ENCODE measurements around the gene ZNF223.

The ZNF223 gene

DNA sequence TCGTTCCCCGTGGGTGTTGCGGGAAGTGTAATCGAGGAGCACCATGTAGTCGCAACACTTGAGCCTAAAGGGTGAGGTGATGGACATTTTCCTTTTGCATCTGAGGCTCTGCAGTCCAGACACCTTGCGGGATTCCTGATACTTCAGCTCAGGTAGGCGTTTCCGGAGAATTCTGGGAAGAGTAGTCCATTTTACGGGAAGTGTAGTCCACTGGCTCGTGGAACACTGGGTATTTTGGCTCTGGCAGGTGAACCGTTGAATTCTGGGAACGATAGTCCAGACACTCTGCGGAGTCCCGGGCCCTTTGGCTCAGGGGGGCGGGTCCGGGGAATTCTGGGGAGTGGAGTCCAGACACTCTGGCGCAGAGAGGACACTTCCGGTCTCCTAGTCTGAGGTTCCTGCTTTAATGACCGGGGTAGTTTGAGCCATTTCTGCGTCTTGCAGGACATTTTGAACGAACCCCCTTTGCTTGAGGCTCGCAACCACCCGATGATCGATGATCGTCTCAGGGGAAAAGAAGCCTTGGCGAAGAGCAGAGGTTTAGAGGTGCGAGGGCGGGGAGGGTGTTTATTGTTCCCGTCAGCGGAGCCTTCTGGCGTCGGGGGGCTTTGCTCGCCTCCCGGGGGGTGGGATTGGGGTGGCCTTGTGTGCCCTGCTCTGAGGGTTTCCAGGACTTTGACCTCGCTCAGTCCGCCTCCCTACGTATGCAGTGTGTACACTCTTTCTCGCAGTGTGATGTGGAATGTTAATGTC is at the start of gene ZNF223:
TSS of gene ZNF223 (plus strand) at position 387 of the 753 bp plus-strand sequence. CDS start 3,141 bp downstream, outside the sequence.
- in situ Hi-C loops (cut with HindIII; ENCODE audit: low sequenced_read_pairs) = no loop called here

DNA sequence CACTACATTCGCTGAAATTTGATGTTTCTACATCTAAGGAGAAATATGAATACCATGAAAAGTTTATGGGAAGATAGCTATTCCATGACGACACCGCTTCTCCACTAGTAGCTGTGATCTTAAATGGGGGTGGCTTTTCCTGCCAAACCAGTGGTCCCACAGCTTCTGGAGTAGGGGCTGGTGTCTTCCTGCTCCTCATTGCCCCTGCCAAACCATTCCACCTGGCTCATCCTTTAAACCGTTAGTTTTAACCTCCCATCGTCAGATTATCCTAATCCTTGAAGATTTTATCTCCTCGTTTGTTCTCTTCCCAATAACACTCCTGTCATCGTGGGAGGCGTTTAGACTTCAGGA is 49.6 kb upstream of the ZNF223 start:
- in situ Hi-C loops (cut with HindIII; ENCODE audit: low sequenced_read_pairs) = no loop called here

DNA sequence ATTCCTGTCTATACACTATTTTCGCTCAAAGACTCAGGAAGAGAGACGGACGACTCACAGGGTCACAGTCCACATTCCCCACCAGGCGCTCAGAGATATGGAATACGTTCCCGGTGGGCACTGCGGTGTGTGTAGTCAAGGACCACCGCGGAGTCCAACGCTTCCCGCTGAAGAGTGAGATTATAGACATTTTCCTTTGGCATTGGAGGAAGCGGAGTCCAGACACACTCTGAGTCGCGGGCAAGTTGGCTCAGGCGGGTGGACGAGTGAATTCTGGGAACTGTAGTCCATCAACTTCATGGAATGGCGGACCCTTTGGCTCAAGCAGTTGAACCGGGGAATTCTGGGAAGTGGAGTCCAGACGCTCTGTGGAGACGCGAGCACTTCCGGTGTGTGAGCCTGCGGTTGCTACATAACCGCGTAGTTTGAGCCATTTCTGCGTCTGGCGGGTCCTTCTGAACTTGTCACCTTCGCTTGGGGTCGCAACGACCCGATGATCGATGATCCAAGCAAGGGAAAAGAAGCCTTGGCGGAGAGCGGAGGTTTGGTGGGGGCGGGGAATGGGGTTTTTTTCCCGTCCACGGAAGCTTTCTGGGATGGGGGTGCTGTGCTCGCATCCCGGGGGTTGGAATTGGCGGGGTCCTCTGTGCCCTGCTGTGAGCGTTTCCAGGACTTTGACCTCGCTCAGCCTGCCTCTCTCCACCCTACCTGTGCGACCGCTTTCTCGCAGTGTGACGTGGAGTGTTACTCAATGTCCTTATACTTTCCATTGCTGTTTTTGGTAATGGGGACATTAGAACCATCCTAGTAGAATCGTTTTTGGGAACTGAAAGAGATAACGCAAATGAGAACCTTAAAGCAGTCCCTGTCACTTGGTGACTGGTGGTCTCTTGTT is 49.0 kb upstream of the ZNF223 start, which contains the start of gene ZNF230:
TSS of gene ZNF230 (plus strand) at position 392 of the 895 bp plus-strand sequence. CDS start 4,122 bp downstream, outside the sequence.
- in situ Hi-C loops (cut with HindIII; ENCODE audit: low sequenced_read_pairs) = no loop called here

DNA sequence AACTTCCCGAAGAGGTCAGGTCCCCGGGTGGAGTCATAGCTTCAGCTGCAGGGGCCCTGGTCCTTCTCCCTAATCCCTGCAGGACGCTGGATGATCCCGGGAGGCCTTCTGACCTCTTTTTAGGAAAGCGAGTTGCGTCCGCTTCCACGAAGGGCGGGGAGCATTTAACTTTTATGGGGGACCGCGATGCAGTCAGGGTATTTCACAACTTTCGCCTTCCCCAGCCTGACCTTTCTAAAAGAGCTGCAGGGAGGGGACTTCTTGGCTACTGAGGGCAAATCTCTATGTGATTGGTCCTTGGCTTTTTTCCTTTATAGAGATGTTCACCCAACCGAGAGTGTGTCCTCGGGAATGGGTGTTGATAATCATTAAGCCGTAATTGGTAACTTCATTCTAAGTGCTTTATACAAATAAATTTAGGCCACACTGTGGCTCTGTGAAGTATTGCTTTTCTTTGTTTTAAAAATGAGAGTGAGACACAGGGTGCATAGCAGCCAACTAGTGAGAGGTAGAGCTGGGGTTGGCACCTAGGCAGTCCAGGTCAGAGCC is 48.3 kb upstream of the ZNF223 start:
- in situ Hi-C loops (cut with HindIII; ENCODE audit: low sequenced_read_pairs) = no loop called here

DNA sequence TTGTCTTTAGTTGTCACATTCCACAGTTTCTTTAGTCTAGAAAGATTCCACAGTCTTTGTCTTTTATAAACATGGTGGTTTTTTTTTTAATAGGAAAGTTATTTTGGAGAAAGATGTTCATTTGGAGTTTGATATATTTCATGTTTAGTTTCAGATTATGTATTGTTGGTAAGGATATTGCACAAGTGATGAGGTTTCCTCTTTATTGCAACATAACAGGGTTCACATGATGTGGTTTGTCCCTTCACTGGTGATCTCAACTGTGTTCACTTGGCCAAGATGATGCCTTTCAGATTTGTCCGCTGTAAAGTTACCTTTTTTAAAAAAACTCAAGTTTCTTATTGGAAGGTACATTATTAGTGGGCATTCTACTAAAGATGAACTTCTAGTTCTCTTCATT is 45.9 kb upstream of the ZNF223 start:
- in situ Hi-C loops (cut with HindIII; ENCODE audit: low sequenced_read_pairs) = no loop called here

DNA sequence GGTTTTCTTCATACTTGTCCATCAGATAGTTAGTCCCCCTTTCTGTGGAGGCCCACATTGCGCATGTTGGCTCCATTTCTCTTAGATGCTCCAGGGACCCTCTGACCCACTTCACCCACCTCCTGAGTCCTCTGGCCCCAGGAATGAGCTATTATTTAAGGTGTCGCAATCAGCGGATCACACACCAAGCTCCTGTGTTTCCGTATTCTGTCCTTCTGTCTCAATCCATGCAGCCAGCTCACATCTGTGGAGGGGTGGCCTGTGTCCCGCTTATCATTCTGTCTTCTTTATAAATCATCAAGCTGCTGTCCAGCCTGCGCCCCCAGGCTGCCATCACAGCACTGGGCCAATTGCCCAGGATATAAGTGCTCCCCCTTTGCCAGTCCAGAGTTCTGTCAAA is 44.4 kb upstream of the ZNF223 start:
- in situ Hi-C loops (cut with HindIII; ENCODE audit: low sequenced_read_pairs) = no loop called here

DNA sequence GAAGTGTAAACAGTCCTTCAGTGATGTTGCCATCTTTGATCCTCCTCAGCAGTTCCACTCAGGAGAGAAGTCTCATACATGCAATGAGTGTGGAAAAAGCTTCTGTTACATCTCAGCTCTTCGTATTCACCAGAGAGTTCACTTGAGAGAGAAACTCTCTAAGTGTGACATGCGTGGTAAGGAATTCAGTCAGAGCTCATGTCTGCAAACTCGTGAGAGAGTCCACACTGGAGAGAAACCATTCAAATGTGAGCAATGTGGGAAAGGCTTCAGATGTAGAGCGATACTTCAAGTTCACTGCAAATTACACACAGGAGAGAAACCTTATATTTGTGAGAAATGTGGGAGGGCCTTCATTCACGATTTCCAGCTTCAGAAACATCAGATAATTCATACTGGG is 41.4 kb upstream of the ZNF223 start:
- in situ Hi-C loops (cut with HindIII; ENCODE audit: low sequenced_read_pairs) = no loop called here

DNA sequence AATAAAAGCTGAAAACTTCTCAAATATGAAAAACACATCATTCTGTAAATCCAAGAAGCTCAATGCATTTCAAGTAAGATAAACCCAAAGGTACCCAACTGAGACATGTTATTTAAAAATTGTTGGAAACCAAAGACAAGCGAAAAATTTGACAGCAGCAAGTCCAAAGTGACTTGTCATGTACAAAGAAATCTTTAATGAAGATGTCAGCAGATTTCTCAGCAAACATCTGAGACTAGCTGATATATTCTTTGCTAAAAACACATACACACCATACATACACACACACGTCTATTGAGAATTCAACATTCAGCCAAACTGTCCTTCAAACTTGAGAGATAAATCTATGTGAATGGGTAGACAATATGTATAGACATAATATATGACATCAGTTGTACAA is 32.3 kb upstream of the ZNF223 start:
- in situ Hi-C loops (cut with HindIII; ENCODE audit: low sequenced_read_pairs) = no loop called here

DNA sequence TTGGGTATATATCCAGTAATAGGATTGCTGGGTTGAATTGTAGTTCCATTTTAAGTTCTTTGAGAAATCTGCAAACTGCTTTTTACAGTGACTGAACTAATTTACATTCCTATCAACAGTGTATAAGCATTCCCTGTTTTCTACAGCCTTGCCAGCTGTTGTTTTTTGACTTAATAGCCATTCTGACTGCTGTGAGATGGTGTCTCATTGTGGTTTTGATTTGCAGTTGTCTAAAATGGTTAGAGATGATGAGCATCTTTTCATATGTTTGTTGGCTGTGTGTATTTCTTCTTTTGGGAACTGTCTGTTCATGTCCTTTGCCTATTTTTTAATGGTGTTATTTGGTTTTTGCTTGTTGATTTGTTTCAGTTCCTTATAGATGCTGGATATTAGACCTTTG is 30.6 kb upstream of the ZNF223 start:
- in situ Hi-C loops (cut with HindIII; ENCODE audit: low sequenced_read_pairs) = no loop called here

DNA sequence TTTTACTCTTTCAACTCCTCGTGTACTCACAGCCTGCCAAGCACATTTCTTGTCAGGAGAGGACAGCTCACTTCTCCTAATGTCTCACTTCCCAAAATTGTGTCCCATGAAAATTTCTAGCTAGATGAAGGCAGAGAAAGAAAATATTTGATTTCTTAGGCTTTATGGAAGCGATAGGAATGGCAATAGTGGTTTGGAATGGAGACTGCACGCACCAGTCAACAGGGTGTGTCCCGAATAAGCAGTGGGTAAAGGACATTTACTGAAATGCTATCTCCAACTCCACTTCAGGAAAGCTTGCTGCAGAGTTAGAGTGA is 27.0 kb upstream of the ZNF223 start:
- in situ Hi-C loops (cut with HindIII; ENCODE audit: low sequenced_read_pairs) = loop anchor here (5.0 kb wide), 1 partner anchor 73 kb away; the partner anchor contains the start of gene ZNF221

DNA sequence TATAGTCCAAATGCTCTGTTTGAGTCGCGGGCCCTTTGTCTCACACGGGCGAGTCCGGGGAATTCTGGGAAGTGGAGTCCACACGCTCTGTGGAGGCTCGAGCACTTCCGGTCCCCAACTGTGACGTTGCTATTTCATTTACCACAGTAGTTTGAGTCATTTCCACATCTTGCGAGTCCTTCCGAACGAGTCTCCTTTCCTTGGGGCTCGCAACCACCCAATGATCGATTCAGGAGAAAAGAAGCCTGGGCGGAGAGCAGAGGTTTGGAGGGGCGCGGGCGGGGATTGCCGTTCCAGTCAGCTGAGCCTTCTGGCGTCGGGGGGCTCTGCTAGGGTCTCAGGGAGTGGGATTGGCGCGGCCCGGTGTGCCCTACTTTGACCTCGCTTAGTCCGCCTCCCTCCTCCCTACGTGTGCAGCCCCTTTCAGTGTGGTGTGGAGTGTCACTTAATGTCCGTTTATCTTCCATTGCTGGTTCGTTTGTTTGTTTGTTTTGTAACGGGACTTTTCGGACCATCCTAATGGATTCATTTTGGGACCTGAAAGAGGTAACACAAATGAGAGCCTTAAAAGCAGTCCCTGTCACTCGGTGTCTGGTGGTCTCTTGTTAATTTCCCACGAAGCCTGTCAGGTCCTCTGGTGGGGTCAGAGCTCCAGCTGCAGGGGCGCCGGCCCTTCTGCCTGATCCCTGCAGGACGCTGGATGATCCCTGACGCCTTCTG is 26.5 kb upstream of the ZNF223 start, which contains the start of gene ZNF222:
TSS of gene ZNF222 (plus strand) at position 163 of the 720 bp plus-strand sequence. CDS start at position 221, 58 bp downstream.
- in situ Hi-C loops (cut with HindIII; ENCODE audit: low sequenced_read_pairs) = loop anchor here (5.0 kb wide), 1 partner anchor 73 kb away; the partner anchor contains the start of gene ZNF221

DNA sequence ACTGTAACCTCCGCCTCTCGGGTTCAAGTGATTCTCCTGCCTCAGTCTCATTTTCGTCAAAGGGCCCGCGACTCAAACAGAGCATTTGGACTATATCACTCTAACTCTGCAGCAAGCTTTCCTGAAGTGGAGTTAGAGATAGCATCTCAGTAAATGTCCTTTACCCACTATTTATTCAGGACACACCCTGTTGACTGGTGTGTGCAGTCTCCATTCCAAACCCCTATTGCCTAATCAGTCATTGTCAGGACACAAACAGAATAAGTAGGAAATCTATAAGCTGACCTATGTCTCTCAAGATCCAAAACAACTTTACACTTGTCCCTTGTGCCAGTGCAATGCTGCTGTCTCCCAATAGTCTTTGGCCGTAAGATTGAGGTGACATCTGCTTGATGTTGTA is 25.2 kb upstream of the ZNF223 start:
- in situ Hi-C loops (cut with HindIII; ENCODE audit: low sequenced_read_pairs) = loop anchor here (5.0 kb wide), 1 partner anchor 74 kb away; the partner anchor contains the start of gene ZNF221

DNA sequence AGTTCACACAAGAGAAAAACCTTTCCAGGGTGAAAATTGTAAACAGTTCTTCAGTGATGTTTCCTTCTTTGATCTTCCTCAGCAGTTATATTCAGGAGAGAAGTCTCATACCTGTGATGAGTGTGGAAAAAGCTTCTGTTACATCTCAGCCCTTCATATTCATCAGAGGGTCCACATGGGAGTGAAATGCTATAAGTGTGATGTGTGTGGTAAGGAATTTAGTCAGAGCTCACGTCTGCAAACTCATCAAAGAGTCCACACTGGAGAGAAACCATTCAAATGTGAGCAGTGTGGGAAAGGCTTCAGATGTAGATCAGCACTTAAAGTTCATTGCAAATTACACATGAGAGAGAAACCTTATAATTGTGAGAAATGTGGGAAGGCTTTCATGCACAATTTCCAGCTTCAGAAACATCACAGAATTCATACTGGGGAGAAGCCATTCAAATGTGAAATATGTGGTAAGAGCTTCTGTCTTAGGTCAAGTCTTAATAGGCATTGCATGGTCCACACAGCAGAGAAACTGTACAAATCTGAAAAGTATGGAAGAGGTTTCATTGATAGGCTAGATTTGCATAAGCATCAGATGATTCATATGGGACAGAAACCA is 19.7 kb upstream of the ZNF223 start:
- in situ Hi-C loops (cut with HindIII; ENCODE audit: low sequenced_read_pairs) = no loop called here

DNA sequence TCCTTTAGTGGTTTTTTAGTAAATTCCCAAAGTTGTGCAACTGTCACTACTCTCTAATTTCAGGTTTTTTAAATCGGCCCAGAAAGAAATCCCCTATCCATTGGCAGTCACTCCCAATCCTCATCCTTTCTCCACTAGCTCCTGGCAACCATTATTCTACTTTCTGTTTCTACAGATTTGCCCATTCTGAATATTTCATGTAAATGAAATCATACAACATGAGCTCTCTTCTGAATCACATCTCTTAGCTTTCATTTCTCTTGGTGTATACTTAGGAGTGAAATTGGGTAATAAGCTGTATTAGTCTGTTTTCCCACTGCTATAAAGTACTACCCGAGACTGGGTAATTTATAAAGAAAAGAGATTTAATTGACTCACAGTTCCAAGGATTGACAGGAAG is 9.7 kb upstream of the ZNF223 start:
- in situ Hi-C loops (cut with HindIII; ENCODE audit: low sequenced_read_pairs) = no loop called here

DNA sequence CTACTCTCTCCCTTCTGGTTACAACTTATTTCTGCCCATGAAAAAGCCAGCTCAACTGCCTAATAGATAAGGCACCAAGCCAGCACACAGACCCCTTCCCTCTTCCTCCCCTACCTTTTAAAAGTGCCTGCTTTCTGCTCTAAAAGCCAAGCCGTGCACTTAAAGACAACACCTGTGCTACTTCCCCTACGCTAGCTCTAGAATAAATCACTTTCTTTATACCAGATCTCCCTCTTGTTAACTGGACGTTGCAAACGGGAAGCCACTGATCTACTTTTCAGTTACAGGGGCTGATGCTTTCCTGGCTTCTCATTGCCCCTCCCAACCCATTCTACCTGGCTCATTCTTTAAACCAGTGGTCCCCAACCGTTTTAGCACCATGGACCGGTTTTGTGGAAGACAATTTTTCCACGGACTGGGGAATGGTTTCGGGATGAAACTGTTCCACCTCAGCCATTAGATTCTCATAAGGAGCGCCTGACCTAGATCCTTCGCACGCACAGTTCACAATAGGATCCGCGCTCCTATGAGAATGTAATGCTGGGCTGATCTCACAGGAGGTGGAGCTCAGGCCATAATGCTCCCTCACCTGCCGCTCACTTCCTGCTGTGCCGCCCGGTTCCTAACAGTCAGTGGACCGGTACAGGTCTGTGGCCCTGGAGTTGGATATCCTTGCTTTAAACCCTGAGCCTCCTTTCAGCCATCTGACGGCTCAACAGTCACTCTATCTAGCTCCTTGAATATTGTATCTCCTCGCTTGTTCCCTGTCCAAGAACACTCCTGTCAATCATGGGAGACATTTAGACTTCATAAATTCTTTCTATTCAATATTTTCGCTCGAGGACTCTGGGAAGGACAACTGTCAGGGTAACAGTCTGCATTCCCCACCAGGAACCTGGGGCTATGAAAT is 841 bp upstream of the ZNF223 start:
- in situ Hi-C loops (cut with HindIII; ENCODE audit: low sequenced_read_pairs) = no loop called here

DNA sequence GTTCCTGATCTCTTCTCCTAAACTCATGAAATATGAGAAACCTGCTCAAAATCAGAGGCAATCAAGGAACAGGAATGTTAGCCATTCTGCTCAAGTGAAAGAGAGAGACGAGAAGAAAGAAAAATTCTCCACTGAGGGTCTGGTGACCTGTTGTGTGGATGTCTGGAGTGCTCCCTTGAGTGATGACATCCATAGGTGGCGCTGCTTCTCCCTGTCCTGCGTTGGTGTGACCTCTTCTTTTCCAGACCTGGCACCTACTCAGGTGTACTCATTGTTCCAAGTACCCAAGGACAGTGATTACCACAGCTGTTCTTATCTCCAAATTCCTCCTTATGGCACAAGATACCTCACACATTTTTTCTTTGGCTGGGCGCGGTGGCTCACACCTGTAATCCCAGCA is 4.0 kb downstream of the ZNF223 start:
- in situ Hi-C loops (cut with HindIII; ENCODE audit: low sequenced_read_pairs) = no loop called here

DNA sequence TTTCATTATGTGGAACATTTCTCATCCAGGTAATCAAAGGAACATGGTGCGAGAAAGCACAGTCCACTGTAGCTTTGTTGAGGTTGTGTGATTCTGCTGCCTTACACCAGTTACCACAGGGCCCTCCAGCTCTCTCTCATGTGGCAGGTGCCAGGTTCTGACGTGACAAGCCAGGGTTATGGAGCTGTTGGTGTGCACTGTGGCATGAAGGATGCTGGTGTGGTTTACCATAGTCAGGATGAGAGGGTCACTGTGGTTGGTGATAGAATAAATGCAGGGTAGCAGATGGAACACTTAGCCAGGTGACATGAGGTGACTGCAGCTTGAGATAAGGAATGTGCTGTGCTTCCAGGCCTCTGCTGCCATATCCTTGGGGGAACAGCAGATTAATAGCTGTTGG is 7.4 kb downstream of the ZNF223 start:
- in situ Hi-C loops (cut with HindIII; ENCODE audit: low sequenced_read_pairs) = no loop called here

DNA sequence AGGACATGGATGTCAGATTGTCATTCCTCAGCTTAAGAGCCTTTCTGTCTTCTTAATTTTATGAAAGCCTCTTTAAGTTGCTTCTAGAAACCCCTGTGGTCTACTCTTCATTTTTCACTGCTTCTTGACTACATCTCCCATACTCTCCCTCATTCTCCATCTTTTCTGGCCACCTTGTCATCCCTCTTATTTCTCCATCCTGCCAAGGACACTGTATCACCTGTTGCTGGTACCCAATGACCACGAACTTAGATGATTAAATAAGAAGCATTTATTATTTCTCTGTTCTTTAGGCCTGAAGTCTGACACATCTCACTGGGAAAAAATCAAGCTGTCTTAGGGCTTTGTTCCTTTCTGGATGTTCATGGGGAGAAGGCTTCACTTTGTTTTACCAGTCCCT is 9.2 kb downstream of the ZNF223 start:
- in situ Hi-C loops (cut with HindIII; ENCODE audit: low sequenced_read_pairs) = no loop called here

DNA sequence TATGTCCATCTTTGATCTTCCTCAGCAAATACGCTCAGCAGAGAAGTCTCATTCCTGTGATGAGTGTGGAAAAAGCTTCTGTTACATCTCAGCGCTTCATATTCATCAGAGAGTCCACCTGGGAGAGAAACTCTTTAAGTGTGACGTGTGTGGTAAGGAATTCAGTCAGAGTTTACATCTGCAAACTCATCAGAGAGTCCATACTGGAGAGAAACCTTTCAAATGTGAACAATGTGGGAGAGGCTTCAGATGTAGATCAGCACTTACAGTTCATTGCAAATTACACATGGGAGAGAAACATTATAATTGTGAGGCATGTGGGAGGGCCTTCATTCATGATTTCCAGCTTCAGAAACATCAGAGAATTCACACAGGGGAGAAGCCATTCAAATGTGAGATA is 14.5 kb downstream of the ZNF223 start:
- in situ Hi-C loops (cut with HindIII; ENCODE audit: low sequenced_read_pairs) = loop anchor here (5.0 kb wide), 1 partner anchor 51 kb away; no protein-coding TSS in a partner anchor
